ENCODE measurements around the gene YPEL5.
"Not testable (repeated sequence)": the region's sequence is repeated elsewhere in the genome, so short reads cannot be mapped to it uniquely, and the experiment has no call there.

Gene YPEL5

DNA sequence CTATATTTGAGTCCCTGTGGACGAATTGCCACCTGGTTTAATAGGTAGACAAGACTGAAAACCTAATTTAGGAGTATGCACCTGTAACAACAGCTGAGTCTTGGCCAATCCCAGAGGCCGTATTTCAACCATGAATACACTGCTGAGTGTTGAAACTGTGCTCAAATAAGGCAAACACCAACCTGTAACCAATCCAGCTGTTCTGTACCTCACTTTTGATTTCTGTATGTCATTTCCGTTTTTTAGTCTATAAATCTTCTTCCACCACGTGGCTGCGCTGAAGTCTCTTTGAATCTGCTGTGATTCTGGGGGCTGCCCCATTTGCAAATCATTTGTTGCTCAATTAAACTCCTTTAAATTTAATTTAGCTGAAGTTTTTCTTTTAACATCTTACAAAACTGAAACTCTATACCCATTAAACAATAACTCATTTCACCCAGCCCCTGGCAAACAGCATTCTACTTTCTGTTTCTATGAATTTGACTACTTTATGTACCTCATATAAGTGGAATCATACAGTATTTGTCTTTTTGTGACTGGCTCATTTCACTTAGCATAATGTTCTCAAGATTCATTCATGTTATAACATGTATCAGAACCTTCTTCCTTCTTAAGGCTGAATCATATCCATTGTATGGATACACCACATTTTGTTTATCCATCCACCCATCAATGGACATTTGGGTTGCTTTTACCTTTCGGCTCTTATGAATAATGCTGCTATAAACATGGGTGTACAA lies 7.5 kb upstream of the YPEL5 start:
- DNase-seq (ENCODE audit: low spot score): no peak

DNA sequence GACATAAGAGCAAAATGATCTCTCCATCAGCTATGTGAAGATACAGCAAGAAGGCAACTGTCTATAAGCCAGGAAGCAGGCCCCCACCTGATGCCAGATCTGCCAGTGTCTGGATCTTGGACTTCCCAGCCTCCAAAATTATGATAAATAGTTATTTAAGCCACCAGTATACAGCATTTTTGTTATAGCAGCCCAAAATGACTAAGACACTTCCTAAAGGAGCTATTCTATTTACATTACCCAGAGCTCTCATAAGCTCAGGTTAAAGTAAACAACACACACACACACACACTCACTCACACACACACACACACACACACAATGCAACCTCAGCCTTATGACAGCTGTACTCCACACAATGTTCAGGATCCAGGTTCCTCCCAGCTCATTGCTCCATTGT lies 5.7 kb upstream of the YPEL5 start:
- DNase-seq (ENCODE audit: low spot score): no peak

DNA sequence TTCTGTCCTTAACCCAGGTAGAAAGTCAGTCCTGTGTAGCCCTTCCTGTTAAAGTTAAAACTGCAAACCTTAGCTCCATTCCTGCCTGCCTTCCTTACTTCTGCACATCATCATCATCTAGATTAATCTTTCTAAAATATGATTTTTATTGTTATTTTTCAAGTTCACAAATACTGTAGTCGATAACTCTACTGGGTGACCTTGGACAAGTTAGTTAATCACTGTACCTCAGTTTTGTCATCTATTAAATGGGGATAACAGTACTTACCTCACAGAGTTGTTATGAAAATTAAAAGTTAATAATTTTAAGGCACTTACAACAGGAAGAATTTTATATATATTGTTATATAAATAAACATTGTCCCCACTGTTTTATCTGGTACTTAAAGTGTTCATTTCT lies 2.5 kb upstream of the YPEL5 start:
- no peak for DNase-seq (ENCODE audit: low spot score)

DNA sequence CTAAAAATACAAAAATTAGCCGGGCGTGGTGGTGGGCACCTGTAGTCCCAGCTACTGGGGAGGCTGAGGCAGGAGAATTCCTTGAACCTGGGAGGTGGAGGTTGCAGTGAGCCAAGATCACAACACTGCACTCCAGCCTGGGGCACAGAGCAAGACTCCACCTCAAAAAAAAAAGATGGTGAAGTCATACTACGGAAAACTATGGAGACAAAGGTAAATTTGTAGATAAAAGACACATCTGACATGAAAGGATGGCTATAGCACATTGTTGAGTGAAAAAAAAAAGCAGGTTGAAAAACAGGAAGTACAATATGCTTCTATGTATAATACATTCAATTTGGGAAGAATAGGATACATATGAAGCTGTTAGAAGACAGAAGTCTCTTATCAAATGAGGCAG lies 1.9 kb upstream of the YPEL5 start:
- not testable (repeated sequence) for DNase-seq (ENCODE audit: low spot score)

DNA sequence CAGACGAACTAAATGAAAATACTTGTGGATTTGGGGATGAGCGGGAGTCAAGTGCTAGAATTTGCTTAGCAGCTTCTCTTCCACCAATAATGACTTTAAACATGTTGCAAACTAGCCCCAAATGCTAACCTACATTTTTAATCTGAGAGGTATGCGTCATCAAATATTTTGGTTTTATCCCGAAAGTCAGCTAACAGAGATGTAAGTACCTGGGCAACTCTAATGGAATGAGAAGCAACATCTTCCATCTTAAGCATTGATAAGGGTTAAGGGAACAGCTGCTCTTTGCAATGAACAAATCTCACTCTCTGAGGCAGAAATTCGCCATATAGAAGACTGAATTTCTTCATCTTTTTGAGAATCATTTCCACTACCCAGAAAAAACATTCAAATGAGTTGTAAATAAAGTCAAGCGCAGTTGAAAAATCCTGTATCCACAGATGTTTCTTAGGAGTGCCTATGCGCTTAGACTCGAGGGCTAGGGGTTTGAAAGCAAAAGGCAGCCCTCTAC lies 926 bp upstream of the YPEL5 start:
- no peak for DNase-seq (ENCODE audit: low spot score)

DNA sequence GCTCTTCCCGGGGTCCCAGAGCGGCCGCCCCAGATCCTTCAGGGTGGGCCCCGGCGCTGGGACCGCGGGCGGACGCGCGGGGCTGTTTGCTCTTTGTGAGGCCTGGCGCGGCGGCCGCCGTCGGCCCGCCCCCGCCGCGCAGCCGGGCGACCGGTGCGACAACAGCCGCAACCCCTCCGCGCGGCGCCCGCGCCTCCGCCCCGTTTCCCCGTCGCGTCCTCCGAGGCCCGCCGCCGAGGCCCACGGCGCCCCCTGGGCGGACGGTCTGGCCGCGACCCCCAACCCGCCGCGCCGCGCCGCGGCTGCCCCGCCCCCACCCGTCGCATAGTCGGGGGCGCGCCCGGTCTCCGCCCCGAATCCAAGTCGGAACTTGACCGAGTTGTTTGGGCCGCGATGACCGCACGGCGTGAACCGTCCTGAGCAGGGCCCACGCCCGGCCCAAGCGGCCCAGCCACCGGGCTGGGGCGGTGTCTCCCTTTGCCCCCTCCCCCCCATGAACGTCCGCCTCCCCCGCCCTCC lies 448 bp downstream of the YPEL5 start:
- no peak for DNase-seq (ENCODE audit: low spot score)

DNA sequence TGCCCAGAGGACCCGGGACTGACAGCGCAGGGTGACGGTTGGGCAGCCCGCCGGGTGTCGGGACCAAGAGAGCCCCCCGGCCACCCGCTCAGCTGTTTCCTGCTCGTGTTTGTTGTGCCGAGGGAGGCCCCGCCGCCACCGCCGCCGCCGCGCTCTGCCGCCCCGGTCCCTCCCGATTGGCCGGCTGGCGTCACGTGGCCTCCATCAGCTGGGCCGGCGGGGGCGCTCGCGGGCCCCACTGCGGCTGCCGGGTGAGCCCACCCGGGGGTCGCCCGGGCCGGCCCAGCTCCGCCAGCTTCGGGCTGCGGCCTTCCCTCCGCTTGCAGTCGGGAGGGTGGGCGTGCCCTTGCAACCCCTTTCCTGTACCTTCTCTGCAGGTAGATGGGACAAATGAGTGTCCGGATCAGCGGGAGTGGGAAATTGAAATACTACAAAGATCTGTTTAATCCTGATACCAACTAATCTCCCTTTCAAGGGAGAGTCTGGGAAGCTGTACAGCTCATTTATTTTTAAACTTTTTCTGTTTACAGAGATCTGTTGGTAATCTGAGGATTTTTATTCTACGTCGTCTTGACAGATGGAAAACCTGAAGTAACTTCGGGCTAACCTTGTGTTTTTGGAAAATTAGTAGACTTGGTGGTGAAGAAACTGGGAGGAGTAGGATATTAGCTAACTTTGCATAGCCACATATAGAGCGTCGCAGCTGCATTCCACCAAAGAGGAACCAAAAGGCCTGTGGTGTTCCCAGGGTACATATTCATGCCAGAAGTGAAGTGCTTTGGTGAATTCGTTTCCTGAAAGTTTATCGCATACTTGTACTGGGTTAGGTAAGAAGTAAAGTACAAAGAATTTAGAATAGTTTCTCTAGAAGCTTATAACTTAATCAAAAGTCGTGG lies 1.2 kb downstream of the YPEL5 start:
- DNase-seq (ENCODE audit: low spot score): peak; percentile 74

DNA sequence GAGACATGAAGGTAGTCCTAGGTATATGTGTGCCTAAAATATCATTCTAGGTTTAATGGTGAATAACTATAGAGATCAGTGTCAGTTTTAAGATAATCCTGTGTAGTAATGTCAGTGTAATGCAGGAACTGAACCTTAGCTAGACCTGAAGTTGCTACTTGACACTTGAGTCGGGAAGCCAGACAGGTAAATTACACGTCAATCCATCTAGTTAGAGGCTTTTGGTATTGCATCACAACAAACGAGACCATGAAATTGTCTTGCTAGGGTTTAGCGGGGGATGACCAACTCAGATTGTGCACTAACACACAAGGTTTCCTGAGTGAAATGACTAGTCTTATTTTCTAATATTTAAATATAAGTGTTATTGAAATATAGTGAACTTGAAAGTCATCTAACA lies 2.0 kb downstream of the YPEL5 start:
- no peak for DNase-seq (ENCODE audit: low spot score)

DNA sequence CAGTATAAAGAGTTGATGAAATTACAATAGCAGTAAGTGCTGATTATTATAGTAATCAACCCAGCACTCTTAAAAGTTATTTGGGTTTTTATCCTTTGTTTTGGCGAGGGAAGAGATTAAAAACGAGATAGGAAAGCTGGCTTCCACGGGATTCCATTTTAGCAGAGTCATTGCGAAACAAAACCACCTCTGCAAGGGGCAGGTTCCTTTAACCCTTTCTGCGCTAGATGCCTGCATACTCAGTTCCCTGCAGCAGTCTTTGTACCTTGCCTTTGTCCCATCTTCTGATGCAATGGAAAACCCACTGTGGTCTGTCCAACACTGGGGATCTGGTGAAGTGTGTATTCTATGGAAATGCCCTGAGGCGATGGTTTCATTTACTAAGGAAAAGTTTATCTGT lies 2.7 kb downstream of the YPEL5 start:
- DNase-seq (ENCODE audit: low spot score): no peak

DNA sequence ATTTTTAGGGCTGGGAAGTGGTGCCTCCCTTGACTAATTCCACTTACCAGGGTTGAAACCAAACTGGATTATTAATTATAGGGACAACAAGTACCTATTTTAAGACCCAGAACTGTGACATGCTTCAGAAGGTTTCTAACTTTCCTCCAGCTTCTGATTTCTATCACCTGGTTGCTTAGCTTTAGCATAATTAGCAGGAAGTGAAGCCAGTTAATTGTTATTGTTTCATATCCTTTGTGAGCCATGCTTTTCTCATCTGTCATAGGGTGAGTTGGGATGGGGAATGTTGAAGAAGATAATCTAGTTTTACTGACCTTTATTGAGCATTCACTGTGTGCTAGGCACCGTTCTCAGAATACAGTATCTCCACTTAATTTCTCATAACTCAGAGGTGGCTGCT lies 3.2 kb downstream of the YPEL5 start:
- no peak for DNase-seq (ENCODE audit: low spot score)

DNA sequence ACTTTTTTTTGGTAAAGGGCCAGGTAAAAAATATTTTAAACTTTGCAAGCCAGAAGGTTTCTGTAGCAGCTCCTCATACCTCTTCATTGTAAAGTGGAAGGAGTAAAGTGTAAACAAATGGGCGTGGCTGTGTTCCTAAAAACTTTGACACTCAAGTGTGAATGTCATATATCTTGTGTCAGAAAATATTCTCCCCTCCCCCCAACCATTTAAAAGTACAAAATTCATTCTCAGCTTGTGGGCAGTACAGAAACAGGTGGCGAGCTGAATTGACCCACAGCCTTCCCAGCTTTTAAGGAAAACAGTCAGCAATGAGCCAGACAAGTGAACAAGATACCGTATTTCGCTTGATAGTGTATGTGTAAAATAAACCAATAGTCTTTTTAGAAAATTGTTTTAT lies 4.0 kb downstream of the YPEL5 start:
- DNase-seq (ENCODE audit: low spot score): no peak

DNA sequence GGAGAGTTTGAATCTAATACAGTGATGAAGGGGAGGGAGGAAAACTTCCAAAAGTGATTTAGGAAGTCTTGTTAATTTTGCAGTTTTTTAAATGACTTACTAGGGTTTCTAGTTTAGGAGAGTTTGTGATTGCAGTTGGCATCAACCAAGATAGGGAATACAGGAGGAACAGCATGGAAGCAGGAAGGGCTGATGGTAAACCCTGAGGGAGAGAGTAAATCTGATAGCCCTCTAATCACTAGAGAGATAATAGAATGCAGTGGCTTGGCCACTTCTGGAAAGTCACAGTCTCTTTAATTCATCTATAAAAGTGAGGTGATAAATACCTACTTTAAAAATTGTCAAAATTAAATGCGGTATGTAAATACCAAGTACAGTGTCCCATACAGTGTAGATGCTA lies 5.6 kb downstream of the YPEL5 start:
- DNase-seq (ENCODE audit: low spot score): no peak

DNA sequence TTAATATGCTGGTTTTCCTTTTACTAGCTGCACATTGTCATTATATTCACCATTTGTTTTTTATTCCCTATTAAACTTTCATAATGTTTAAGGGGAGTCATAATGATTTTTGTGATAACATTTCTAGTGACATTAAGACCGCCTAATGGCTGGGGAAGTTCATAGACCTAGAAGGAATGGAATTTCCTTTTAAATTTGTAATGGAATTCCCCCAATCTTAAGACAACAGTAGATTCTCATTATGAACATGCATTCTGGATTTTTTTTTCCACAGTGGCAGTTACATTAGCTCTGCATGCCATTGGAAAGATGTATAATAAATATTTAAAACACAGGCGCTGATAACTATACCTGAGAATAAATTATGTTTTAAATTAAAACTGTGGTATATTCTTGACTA lies 8.4 kb downstream of the YPEL5 start:
- DNase-seq (ENCODE audit: low spot score): no peak

DNA sequence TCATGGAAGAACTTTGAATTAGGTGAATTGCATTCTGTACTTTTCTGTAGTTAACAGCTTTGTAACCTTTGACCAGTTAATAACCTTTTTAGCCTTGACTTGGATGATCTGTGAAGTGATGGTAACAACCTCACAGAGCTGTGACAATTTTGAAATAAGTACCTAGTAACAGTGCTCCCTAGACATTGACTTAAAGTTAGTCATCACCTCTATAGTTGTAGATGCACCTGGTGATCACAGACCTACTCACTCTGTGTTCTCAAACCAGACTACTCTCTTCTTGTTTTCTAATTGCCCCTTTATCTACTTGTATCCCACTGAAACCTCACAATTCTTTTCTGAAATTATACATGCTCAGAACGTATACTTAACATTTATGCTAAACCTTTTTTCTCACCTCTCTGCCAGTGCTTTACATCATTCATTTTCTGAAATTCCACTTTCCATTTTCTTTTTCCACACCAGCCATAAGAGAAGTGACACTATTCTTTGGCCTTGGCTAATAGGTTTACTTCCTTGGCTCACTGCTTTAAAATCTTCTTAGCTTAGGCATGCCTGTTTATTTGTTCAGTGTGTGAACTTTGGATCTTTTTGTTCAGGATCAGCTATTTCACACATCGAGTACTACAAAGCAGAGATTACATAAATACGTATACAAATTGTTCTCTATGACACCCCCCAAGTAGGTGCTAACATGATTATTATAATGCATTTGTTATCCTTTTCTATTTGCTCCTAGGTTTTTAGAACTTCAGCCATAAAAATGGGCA lies 9.3 kb downstream of the YPEL5 start:
- no peak for DNase-seq (ENCODE audit: low spot score)

DNA sequence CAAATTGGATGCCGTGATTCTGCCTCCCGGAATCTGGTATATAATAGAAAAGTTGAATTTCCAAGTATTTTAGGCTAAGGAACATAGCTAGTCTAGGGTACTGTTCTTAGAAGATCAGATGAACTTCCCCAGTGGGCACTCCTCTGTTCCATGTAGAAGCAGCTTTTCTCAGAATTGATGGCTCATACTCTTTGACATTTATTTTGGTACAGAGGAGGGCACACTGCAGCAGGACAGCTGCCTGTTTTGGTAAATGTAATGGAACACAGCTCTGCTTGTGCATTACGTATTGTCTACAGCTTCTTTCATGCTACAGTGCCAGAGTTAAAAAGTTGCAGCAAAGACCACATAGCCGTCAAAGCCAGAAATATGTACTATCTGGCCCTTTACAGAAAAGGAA lies 10.8 kb downstream of the YPEL5 start:
- DNase-seq (ENCODE audit: low spot score): no peak

DNA sequence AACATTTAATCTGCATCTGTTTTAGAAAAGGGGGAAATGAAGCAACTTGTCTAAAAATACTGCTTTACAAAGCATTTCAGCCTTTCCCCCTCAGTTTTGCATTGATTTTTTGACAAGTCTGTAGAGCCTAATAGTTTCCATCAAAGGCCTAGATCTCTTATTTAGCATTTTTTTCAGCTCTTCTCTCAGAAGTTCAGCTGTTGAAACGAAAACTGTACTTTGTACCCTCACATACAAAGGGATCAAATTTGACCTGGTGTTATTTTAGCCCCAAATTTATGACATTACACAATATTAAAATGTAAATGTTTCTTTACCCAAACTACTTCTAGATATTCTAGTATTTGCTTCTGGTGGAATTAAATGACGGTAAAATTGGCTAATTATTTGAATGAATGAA lies 13.0 kb downstream of the YPEL5 start:
- DNase-seq (ENCODE audit: low spot score): no peak

DNA sequence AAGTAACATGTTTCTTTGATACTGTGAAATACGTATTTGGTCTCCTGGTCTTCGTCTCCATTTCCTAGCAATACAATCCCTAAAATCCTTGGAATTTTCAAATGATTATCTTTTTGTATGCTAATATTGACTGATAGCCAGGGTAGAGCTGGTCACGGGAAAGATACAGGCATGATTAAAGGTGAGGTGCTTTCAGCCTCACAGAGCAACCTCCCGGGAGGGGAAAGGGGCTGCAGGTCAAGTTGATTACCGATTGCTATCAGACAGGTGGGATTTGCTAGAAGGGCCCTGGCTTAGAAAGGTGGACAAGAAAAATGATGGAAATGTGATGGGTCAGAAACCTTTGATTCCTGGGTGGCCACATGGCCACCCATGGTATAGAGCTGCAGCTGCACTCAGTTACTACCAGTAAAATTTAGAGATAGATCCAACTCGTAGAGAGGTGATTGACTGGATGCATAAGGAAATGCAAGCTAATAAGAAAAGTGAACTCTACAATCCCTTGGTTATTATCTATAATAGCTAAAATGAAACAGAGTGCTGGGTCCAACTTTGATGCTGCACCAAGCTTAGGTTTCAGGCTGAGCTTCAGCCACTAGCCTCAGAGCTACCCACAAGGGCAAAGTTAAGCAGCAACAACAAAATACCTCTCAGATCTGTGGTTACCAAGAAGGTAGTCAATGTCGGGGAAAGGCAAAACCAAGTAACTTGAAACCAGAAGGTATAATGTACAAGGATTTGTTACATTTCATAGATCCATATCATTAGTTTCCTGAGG lies 15.3 kb downstream of the YPEL5 start:
- no peak for DNase-seq (ENCODE audit: low spot score)

DNA sequence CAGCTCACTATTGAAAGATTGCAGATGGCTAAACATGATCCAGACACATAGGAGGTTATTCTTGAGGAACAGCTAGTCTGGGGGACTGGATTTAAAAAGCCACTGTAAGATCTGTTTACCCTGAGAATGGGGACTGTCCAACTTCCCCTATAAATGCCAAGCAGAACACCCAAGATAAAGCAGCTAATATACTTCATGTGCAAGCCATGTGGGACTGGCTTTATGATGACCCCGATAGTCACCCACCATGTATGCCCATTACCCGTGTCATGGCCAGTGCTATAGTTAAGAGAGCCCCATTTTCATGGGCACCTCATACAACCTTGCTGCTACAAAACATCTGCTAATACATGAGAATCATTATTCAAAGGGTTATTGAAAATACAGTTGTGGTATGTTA lies 16.0 kb downstream of the YPEL5 start:
- no peak for DNase-seq (ENCODE audit: low spot score)

DNA sequence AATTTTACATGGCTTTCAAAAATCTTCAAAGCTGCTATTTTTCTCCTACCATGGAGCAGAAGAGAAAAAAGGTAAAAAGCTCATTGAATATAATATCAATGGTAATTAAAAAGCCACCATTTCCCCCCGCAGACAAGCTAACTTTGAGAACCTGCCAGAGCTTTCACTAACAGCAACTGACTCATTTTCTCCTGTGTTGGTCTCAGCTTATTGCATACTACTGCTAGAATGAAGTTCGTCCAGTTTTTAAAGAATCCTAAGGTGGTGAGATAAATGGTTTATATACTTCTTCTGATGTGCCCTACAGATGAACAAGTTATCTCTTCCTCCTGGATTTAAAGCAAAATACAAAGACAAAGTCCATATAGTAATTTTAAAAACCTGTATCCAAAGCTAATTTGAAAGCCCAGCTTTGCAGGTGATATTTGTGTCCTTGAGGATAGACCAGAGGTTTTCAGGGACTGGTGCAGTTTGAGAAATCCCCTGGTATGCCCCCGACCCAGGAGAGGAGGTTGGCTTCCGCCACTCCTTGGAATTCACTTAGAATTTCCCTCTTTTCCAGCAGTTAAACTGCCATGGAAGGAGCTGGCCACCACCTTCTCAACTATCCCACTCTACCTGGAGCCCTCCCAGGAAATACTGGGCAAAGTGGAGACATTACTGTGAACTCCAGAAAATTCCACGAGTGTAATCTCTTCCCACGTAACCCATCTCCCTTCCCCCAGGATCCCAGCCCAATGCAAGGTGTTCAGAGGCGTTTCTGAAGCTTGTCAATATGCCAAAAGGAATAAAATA lies 17.5 kb downstream of the YPEL5 start:
- DNase-seq (ENCODE audit: low spot score): no peak

DNA sequence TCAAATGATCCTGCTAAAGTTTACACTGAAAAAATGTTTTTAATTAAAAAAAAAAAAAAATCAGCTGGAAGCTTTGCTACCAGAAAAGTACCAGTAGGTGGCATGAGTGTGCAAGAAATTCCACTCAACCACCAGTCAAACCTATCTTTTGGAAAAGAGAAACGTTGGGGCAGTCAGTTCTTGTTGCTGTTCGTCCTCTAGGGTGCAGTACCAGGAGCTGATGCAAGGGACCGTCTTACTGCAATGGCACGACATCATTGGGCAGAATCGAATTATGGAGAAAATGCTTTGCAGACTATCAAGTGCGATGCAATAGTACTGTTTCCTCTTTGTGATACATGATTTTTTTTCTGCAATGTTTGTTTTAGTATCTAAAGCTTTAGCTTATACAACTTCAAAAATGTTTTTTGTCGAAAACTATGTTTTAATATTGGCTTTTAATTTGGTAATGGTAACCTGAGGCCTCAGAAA lies 18.3 kb downstream of the YPEL5 start:
- DNase-seq (ENCODE audit: low spot score): peak; percentile 82

DNA sequence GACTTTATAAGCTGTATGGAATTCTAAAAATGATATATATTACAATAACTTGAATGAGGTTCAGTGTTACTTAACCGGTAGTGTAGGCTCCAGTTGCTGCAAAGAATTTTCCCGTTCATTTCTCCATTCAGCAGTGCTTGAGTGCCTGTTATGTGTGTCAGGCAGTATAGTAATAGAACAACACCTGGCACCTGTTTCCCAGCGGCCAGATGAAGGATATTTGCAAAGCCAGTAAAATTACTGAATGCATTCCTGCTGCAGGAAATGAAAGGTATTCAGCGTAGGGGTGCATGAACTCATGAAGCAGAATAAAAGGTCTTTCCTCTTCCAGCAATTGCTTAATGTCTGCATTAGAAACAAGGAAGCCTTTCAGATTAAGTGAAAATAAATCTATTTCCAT lies 18.8 kb downstream of the YPEL5 start:
- DNase-seq (ENCODE audit: low spot score): no peak
